Activated naive CD4-positive, alpha-beta T cell treated with anti-CD3 and anti-CD28 coated beads for 36 hours (primary cell): ENCODE results near the gene SAPCD1. TPM values are rescaled to one million over a fixed set of nuclear protein-coding genes. Genes with fewer than 3 reads are reported as not detected.
A peak's percentile ranks its signal among the peaks of the same experiment; 100 is the strongest.

Experiments
- CTCF ChIA-PET: fragments of 350-600 bp; sonication (Branson Sonifier 250); formaldehyde crosslinking; loops from one replicate; lab custom pipeline; 2021; ENCODE audit warnings: antibody characterized with exemption; lab: Charles Lee
- DNase-seq: peaks from one replicate; pipeline ENCODE4 v3.0.0-alpha.2; 2020
- H3K27ac Mint-ChIP-seq: one replicate; pipeline ENCODE4 v1.8.0; 2021; ENCODE audit warnings: mild to moderate bottlenecking, mixed read lengths
- H3K27me3 Mint-ChIP-seq: one replicate; pipeline ENCODE4 v1.8.0; 2021; ENCODE audit warnings: low read depth, mixed read lengths
- H3K36me3 Mint-ChIP-seq: one replicate; pipeline ENCODE4 v1.8.0; 2021; ENCODE audit warnings: low read depth, mixed read lengths
- H3K4me1 Mint-ChIP-seq: one replicate; pipeline ENCODE4 v1.8.0; 2021; ENCODE audit warnings: low read depth, mixed read lengths
- H3K4me3 Mint-ChIP-seq: one replicate; pipeline ENCODE4 v1.8.0; 2021; ENCODE audit warnings: mild to moderate bottlenecking, moderate library complexity, mixed read lengths
- H3K9me3 Mint-ChIP-seq: one replicate; pipeline ENCODE4 v1.8.0; 2021; ENCODE audit warnings: mixed read lengths
- intact Hi-C: fragments of 100-400 bp; cut with micrococcal nuclease; formaldehyde crosslinking; loops from one replicate; pipeline ENCODE4 v1.15.1; 2023
- total RNA-seq, 2 experiments: library from RNA; stranded (reverse); gene quantifications; one replicate each; pipeline ENCODE4 v1.2.3, GENCODE V29; 2021

Gene SAPCD1
- total RNA-seq, 2 experiments from 2014 or later = 9.8 to 10.5 TPM

DNA sequence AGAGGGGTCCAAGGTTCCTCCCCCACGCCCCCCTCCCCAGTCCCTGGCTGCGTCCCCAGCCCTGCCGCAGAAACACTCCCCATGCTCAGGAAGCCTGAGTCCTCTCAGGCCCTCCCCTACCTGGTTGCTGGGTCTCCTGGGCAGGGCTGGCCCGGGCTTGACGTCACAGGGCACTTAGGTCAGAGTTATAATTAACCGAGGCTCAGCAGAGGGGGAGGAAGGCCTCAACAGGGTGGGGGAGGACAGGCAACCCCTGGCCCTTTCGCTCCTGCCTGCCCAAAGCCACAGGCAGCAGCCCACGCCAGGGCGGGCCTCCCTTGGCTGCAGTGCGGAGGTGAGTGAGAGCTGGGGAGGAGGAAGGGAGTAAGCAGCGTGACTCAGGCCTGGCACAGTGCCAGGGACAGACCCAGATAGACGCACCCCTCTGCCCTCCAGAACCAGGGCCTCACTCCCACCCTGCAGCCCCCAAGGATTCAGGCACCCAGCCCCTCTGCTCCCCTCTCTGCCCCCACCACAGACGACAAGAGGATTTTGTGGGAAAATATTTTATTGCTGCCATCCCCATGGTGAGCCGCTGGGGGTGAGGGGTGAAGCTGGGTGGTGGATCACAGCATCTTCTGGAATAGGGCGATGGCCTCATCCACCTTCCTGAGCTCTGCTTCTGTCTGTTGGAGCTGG lies 14.7 kb downstream of the SAPCD1 start, which contains the start of gene VWA7:
Gene VWA7, minus strand, starts transcription at position 340 of the 678 bp plus-strand sequence. CDS start 549 bp downstream, outside the sequence.
- no peaks in the 10 kb centered on the region for H3K27me3 Mint-ChIP-seq
- H3K27ac Mint-ChIP-seq = peak within 1 kb of the TSS; percentile 63
- H3K36me3 Mint-ChIP-seq = peaks cover 14% of the 10 kb centered on the region
- H3K9me3 Mint-ChIP-seq = no peaks in the 10 kb centered on the region
- CTCF ChIA-PET = interaction anchor here (1.7 kb wide), 1 partner anchor 14 kb away, joined by 7 read pairs; no protein-coding TSS in a partner anchor
- H3K4me1 Mint-ChIP-seq = peaks cover 35% of the 10 kb centered on the region
- intact Hi-C loops = no loop called here
- no peak within 1 kb of the TSS for H3K4me3 Mint-ChIP-seq
- peak; percentile 80 for DNase-seq

DNA sequence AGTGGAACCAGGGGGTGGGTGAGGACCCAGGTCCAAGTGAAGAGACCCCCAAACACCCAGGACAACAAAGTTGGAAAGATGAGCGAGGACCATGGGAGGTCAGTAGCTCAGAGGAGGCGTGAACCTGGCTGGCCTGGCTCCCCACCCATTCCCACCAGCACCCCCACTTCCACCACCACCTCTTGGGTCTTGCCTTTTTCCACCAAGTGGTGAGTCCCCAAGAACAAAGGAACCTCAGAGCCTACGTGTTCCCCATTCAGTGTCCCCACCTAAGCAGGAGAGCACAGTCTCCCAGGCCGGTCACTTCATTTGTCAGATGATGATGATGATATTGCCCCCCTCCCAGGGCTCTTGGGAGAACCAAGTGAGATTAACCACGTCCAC lies 15.2 kb downstream of the SAPCD1 start:
- peak overlapping the region; percentile 63 for H3K27ac Mint-ChIP-seq
- no peaks in the 10 kb centered on the region for H3K27me3 Mint-ChIP-seq
- no peak for DNase-seq
- no peaks in the 10 kb centered on the region for H3K9me3 Mint-ChIP-seq
- intact Hi-C loops = no loop called here
- peaks cover 31% of the 10 kb centered on the region for H3K4me1 Mint-ChIP-seq
- H3K36me3 Mint-ChIP-seq = peaks cover 14% of the 10 kb centered on the region
- H3K4me3 Mint-ChIP-seq = no peak overlapping the region
- CTCF ChIA-PET = interaction anchor here (0.7 to 1.7 kb wide), 2 partner anchors 14 to 64 kb away, joined by 3 to 7 read pairs; no protein-coding TSS in a partner anchor

DNA sequence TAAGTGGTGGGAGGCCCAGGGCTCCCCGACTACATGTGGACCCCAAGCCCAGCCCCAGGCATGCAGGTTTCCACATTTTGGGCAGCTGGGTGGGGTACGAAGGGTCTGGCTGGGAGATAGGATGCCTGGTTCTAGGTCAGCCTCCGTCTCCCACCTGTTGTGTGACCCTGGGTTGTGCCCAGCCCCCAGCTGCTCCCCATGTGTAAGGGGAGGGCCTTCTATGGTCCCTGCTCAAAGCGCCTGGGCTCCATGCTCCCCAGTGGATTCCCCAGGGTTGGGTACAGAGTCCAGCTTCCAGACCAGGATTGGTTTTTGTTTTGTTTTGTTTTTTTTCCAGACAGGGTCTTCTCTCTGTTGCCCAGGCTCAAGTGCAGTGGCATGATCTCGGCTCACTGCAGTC lies 15.7 kb downstream of the SAPCD1 start:
- CTCF ChIA-PET = interaction anchor here (0.7 to 1.7 kb wide), 2 partner anchors 13 to 64 kb away, joined by 3 to 7 read pairs; no protein-coding TSS in a partner anchor
- Mint-ChIP-seq H3K27ac (no peak overlapping the region), H3K4me3 (no peak overlapping the region), H3K9me3 (no peaks in the 10 kb centered on the region), H3K4me1 (peaks cover 26% of the 10 kb centered on the region), H3K36me3 (peaks cover 18% of the 10 kb centered on the region), H3K27me3 (no peaks in the 10 kb centered on the region)
- intact Hi-C loops = no loop called here
- DNase-seq = no peak

DNA sequence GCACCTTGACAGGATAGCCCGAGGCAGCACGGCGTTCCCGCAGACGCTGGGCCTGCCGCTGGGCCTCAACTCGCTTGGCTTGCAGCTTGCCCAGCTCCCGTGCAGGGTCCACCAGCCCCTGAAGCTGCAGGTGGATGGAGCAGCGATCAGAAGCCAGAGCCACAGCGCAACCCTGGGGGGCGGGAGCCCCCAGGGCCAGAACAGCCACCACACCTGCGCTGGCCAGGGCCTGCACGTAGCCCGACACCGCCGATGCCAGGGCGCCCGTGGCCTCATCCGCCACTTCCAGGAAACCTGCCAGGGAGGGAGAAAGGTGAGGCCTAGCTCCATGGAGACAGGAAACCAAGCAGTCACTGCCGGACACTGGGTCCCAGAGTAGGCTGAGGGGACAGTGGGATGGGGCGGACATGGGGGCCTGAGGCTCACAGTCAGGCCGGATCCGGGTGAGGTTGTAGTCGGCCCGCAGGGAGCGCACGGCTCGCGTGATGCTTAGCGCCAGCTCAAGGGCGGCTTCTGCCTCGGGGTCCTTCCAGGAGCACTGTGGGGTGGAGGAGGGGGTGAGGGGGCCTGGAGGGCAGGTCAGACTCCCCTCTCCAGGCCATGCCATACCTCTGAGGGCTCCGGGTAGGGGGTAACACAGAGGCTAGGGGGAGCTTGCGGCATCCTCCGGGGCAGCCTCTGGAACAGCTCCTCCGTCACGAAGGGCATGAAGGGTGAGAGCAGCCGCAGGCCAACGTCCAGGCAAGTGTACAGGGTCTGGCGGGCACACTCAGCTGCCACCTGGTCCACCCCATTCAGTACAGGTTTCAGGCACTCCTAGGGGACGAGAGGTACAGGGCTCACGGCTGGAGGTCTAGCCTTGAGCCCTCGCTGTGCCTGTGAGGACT lies 16.8 kb downstream of the SAPCD1 start:
- Mint-ChIP-seq H3K4me1 (peaks cover 23% of the 10 kb centered on the region), H3K36me3 (peaks cover 22% of the 10 kb centered on the region), H3K9me3 (no peaks in the 10 kb centered on the region), H3K27me3 (no peaks in the 10 kb centered on the region), H3K4me3 (no peak overlapping the region), H3K27ac (no peak overlapping the region)
- intact Hi-C loops = no loop called here
- CTCF ChIA-PET = interaction anchor here (0.9 kb wide), 1 partner anchor 9 kb away, joined by 3 read pairs; no protein-coding TSS in a partner anchor
- DNase-seq = no peak

DNA sequence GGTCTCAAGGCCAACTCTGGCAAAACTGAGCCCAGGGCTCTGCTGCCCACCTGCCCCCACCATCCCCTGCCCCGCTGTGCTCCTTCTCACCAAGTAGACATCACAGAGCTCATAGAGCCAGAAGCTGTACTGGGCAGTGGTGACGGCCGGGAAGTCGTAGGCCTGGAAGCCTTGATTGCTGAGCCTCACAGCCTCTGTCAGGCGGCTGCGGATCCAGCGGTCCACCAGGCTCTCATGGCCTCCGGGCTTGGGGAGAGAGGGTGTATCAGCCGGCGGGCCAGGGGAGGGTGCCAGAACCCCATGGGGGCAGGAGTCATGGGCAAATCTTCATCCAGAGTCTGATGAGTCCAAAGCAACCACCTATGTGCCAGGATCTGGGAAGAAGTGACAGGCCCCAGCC lies 17.5 kb downstream of the SAPCD1 start:
- no peak for DNase-seq
- H3K27ac Mint-ChIP-seq = no peak overlapping the region
- no peaks in the 10 kb centered on the region for H3K27me3 Mint-ChIP-seq
- intact Hi-C loops = no loop called here
- H3K4me1 Mint-ChIP-seq = peaks cover 21% of the 10 kb centered on the region
- no peak overlapping the region for H3K4me3 Mint-ChIP-seq
- peaks cover 28% of the 10 kb centered on the region for H3K36me3 Mint-ChIP-seq
- no peaks in the 10 kb centered on the region for H3K9me3 Mint-ChIP-seq
- CTCF ChIA-PET = interaction anchor here (0.9 kb wide), 1 partner anchor 10 kb away, joined by 3 read pairs; no protein-coding TSS in a partner anchor

DNA sequence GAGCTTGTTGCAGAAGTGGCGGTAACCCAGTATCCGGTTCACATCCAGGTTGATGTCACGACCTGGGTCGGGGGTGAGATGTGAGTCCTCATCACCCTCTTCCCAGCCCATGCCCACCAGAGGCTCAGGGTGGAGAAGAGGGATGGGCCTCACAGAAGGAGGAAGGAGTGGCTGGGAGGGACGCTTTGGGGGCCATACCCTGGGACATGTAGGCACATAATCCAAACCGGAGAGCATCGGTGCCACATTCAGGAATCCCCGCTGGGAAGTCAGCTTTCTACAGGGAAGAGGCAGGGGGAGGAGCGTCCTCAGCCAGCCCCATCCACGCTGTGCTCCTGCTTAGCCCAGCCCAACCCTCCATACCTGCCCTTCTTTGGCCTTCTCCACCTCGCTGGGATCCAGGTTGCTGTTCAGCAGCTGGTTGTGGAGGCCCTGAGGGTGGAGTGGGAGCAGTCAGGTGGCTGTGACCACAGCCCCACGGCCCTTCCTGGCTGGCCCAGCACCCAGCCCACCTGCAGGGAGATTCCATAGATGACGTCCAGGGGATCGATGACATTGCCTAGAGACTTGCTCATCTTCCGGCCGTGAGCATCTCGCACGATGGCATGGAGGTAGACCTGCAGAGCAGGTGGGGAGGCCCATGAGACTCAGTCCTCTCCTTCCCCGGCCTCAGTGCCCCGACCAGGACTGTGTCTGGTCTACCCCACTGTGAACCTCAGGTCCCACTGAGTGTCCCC lies 18.2 kb downstream of the SAPCD1 start:
- no peaks in the 10 kb centered on the region for H3K9me3 Mint-ChIP-seq
- H3K27me3 Mint-ChIP-seq = no peaks in the 10 kb centered on the region
- no peak overlapping the region for H3K4me3 Mint-ChIP-seq
- CTCF ChIA-PET = no interaction called here
- H3K36me3 Mint-ChIP-seq = peaks cover 28% of the 10 kb centered on the region
- H3K27ac Mint-ChIP-seq = no peak overlapping the region
- peaks cover 18% of the 10 kb centered on the region for H3K4me1 Mint-ChIP-seq
- DNase-seq = no peak
- intact Hi-C loops = no loop called here

DNA sequence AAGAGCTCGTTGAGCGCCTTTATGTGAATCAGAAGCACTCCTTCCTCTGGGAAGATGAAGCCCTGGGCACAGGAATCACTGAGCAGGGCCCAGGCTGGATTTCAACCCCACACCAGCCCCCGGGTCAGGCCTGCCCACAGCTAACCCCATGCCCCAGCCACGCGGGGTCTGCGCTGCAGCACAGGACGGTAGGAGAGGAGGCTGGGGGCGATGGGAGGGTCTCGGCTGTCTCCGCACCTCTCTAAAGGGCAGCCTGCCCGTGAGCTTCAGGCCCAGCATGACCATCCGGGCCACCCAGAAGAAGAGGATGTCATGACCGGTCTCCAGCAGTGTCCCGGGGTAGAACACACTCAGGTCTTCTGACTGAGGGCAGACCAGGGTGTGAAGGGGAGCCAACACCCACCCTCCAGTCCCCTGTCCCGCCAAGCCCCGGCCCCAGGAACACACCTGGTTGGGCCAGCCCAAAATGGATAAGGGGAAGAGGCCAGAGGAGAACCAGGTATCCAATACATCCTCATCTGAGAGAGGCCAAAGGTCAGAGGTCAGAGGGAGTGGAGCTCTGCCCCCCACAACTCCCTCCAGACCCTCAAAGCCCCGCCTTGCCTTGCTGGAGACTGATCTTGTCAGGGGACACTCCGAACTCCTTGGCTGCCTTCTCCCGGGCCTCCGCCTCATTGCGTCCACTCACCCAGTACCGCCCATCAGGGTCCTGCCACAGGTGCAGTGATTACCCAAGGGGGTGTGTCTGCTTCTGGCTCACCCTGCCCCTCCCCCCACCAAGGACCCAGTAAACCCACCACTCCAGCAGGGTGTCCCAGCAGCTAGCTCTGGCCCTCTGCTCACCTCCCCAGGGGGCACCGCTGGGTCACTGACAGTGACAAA lies 19.0 kb downstream of the SAPCD1 start:
- no peak for DNase-seq
- H3K4me3 Mint-ChIP-seq = no peak overlapping the region
- H3K27ac Mint-ChIP-seq = no peak overlapping the region
- H3K36me3 Mint-ChIP-seq = peaks cover 30% of the 10 kb centered on the region
- intact Hi-C loops = no loop called here
- H3K9me3 Mint-ChIP-seq = no peaks in the 10 kb centered on the region
- peaks cover 14% of the 10 kb centered on the region for H3K4me1 Mint-ChIP-seq
- H3K27me3 Mint-ChIP-seq = no peaks in the 10 kb centered on the region
- CTCF ChIA-PET = interaction anchor here (0.6 kb wide), 1 partner anchor 9 kb away, joined by 3 read pairs; no protein-coding TSS in a partner anchor

DNA sequence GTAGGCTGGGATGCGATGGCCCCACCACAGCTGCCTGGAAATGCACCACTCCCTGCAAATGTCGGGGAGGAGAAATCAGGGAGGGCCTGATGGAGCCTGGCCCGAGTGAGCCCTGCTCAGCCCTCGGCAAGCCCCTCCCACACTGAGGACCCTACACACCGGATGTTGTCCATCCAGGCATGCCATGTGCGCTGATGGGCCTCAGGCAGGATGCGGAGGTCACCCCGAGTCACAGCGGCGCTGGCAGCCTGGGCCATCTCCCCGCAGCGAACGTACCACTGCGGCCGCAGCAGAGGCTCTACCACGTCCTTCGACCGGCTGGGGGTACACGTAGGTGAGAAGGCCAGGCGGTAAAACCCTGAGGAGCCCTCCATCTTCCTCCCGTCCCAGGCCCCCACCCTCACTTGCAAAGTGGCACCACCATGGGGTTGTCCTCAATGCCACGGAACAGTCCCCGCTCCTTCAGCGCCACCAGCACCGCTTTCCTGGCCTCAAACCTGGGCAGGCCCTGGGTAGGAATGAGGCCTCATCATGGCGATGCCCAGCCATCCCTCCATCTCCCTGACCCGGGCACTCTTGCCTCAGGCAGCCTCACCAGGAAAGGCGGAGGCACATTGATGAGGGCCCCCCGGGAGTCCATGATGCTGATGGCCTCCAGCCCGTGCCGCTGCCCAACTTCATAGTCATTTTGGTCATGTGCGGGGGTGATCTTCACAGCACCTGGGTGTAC lies 19.8 kb downstream of the SAPCD1 start:
- no peak overlapping the region for H3K27ac Mint-ChIP-seq
- DNase-seq = no peak
- CTCF ChIA-PET = no interaction called here
- H3K4me1 Mint-ChIP-seq = peaks cover 6% of the 10 kb centered on the region
- intact Hi-C loops = no loop called here
- H3K9me3 Mint-ChIP-seq = no peaks in the 10 kb centered on the region
- H3K27me3 Mint-ChIP-seq = no peaks in the 10 kb centered on the region
- no peak overlapping the region for H3K4me3 Mint-ChIP-seq
- H3K36me3 Mint-ChIP-seq = peaks cover 31% of the 10 kb centered on the region

DNA sequence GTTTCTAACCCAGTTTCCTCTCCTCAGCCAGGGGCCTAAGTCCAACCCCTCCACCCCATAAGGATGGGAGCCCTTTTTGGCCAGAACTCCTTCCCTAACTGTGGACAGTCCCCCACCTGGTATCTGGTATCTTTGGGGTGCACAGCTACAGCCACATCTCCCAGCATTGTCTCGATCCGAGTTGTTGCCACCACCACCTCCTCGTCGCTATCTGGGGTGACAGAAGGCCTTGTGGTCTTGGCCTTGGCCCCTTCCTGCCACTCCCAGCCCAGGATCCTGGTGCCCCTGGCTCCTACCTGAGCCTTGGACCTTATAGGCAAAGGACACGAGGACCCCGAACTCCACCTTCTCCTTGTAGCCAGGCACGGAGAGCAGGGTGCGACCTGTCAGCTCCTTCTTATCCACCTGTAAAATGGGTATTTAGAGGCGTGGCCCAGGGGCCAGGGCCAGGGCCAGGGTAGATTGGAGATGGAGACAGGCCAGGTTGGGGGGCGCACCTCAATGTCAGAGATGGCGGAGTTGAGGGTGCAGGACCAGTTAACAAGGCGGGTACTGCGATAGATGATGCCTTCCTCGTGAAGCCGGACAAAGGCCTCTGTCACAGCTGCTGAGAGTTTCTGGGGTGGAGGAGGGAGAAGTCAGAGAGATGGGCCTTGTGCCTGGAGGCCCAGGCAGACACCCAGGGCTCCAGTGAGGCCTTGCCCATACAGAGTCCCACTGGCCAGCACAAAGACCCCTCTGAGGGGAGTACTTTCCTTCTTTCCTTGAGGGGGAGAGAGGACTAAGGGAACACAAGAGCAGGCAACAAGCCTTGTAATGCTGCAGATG lies 21.9 kb downstream of the SAPCD1 start:
- H3K9me3 Mint-ChIP-seq = no peaks in the 10 kb centered on the region
- H3K27ac Mint-ChIP-seq = no peak overlapping the region
- H3K36me3 Mint-ChIP-seq = peaks cover 35% of the 10 kb centered on the region
- no peaks in the 10 kb centered on the region for H3K27me3 Mint-ChIP-seq
- H3K4me1 Mint-ChIP-seq = no peaks in the 10 kb centered on the region
- intact Hi-C loops = no loop called here
- CTCF ChIA-PET = interaction anchor here (0.7 to 1.2 kb wide), 4 partner anchors 12 to 292 kb away, joined by 3 to 5 read pairs (median 4); partner anchors contain the start of genes LSM2 and VARS1
- no peak for DNase-seq
- no peak overlapping the region for H3K4me3 Mint-ChIP-seq

DNA sequence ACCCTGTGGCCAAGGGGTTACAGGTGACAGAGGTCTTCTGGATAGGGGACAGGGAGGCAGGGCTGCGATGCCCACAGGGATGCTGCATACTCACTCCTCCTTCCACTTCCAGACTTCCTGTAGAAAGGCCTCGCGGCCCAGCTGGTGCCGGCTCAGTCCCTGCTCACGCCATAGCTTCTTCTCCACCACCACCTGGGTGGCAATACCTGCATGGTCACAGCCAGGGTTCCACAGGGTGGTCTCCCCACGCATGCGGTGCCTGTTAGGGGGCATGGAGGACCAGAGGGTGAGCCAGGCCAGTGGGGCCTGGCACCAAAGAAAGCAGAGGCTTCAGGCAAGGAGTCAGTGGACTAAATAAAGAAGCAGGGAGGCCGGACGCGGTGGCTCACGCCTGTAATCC lies 23.0 kb downstream of the SAPCD1 start:
- Mint-ChIP-seq H3K27ac (no peak overlapping the region), H3K4me3 (no peak overlapping the region), H3K27me3 (no peaks in the 10 kb centered on the region), H3K4me1 (peaks cover 2% of the 10 kb centered on the region), H3K36me3 (peaks cover 34% of the 10 kb centered on the region), H3K9me3 (no peaks in the 10 kb centered on the region)
- no peak for DNase-seq
- CTCF ChIA-PET = interaction anchor here (1.0 to 2.2 kb wide), 4 partner anchors 10 to 203 kb away, joined by 3 to 8 read pairs (median 4); partner anchors contain the start of genes LSM2, LTB and VARS1
- intact Hi-C loops = no loop called here
